Activated B cell treated with CpG ODN at 0.5 μM for 24 hours (primary cell): ENCODE data around the gene GNAL. TPM values are rescaled to one million over a fixed set of nuclear protein-coding genes. Genes with fewer than 3 reads are reported as not detected.
A peak's percentile ranks its signal among the peaks of the same experiment; 100 is the strongest.
"Not testable (repeated sequence)": the region's sequence is repeated elsewhere in the genome, so short reads cannot be mapped to it uniquely, and the experiment has no call there.

Source experiments
- ATAC-seq: fragments of 200-7000 bp; cut with Tn5 transposase; one replicate; pipeline ENCODE4 v1.10.0; 2021; ENCODE audit warnings: low read depth, mild to moderate bottlenecking, moderate library complexity
- CTCF ChIA-PET: fragments of 350-600 bp; sonication (Branson Sonifier 250); formaldehyde crosslinking; loops from one replicate; lab custom pipeline; 2021; ENCODE audit warnings: antibody characterized with exemption; lab: Charles Lee
- POLR2A ChIA-PET: fragments of 350-600 bp; sonication (Branson Sonifier 250); formaldehyde crosslinking; loops from one replicate; lab custom pipeline; 2021; ENCODE audit warnings: antibody characterized with exemption; lab: Charles Lee
- DNase-seq: peaks from one replicate; pipeline ENCODE4 v3.0.0; 2022
- H3K27ac Mint-ChIP-seq: one replicate; pipeline ENCODE4 v1.8.0; 2020; ENCODE audit warnings: mixed read lengths
- H3K27me3 Mint-ChIP-seq: one replicate; pipeline ENCODE4 v1.8.0; 2021; ENCODE audit warnings: mixed read lengths
- H3K36me3 Mint-ChIP-seq: one replicate; pipeline ENCODE4 v1.8.0; 2021; ENCODE audit warnings: low read depth, mixed read lengths
- H3K4me1 Mint-ChIP-seq: one replicate; pipeline ENCODE4 v1.8.0; 2021; ENCODE audit warnings: mixed read lengths
- H3K4me3 Mint-ChIP-seq: one replicate; pipeline ENCODE4 v1.8.0; 2020; ENCODE audit warnings: mild to moderate bottlenecking, mixed read lengths
- H3K9me3 Mint-ChIP-seq: one replicate; pipeline ENCODE4 v1.8.0; 2020; ENCODE audit warnings: mixed read lengths
- intact Hi-C: fragments of 100-400 bp; cut with micrococcal nuclease; formaldehyde crosslinking; loops from one replicate; pipeline ENCODE4 v1.15.1; 2024
- total RNA-seq: library from RNA; stranded (reverse); gene quantifications from 2 replicates; pipeline ENCODE4 v1.2.3, GENCODE V29; 2022
- TF ChIP-seq, protein P1 (sequence below): fragments of 200-600 bp; IDR thresholded peaks from one replicate; pipeline ENCODE4 v1.8.0; 2022; ENCODE audit warnings: antibody characterized with exemption, mild to moderate bottlenecking

Gene GNAL
- 0.22 TPM in 1 of 2 replicates, not detected in the other for total RNA-seq

DNA sequence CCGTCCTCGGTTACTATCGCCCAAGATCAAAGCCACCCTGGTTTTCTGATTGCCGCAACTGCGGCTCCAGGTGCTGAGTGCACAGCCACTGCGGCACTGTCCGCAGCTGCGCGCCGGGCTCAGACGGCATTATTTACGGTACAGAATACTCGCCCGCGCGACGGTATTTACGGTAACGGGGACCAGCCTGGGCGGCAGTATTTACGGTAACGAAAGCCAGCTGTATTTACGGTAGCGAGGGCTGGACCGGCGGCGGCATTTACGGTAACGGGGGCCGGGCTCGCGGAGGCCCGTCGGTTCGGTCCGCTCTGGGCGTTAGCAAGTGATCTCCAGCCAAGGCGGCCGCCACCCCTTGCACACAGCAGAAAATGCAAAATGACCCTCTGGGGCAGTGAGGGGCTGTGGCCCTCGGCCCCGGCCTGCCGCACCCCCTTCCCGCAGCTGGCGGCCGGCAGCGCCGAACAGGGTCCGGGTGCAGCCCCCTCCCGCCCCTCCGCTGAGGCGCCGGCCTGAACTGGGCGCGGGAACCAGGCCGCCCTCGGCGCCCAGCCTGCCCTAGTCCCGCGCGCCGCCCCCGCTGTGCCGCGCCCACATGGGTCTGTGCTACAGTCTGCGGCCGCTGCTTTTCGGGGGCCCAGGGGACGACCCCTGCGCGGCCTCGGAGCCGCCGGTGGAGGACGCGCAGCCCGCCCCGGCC is at the start of gene GNAL:
TSS of gene GNAL (plus strand) at position 293 of the 697 bp plus-strand sequence. CDS start at position 593, 300 bp downstream.
- ATAC-seq, result peak; percentile 57
- no peaks in the 10 kb centered on the region for H3K36me3 Mint-ChIP-seq
- peaks cover 11% of the 10 kb centered on the region for H3K9me3 Mint-ChIP-seq
- no peak within 1 kb of the TSS for H3K27ac Mint-ChIP-seq
- DNase-seq, result peak; percentile 29
- POLR2A ChIA-PET, result no interaction called here
- TF ChIP-seq, protein P1, sequence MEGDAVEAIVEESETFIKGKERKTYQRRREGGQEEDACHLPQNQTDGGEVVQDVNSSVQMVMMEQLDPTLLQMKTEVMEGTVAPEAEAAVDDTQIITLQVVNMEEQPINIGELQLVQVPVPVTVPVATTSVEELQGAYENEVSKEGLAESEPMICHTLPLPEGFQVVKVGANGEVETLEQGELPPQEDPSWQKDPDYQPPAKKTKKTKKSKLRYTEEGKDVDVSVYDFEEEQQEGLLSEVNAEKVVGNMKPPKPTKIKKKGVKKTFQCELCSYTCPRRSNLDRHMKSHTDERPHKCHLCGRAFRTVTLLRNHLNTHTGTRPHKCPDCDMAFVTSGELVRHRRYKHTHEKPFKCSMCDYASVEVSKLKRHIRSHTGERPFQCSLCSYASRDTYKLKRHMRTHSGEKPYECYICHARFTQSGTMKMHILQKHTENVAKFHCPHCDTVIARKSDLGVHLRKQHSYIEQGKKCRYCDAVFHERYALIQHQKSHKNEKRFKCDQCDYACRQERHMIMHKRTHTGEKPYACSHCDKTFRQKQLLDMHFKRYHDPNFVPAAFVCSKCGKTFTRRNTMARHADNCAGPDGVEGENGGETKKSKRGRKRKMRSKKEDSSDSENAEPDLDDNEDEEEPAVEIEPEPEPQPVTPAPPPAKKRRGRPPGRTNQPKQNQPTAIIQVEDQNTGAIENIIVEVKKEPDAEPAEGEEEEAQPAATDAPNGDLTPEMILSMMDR, result no peak
- peak within 1 kb of the TSS; percentile 76 for H3K4me3 Mint-ChIP-seq
- H3K4me1 Mint-ChIP-seq, result peaks cover 11% of the 10 kb centered on the region
- CTCF ChIA-PET, result no interaction called here
- intact Hi-C loops, result no loop called here
- peaks cover 40% of the 10 kb centered on the region for H3K27me3 Mint-ChIP-seq

- CTCF ChIA-PET, H3K36me3 Mint-ChIP-seq, H3K27ac Mint-ChIP-seq, H3K4me3 Mint-ChIP-seq, H3K9me3 Mint-ChIP-seq, H3K4me1 Mint-ChIP-seq, ATAC-seq, POLR2A ChIA-PET, intact Hi-C loops, DNase-seq: not testable (repeated sequence)
- H3K27me3 Mint-ChIP-seq, result peaks cover 13% of the 10 kb centered on the region
Measured at GRCh38 chr18:11647310-11647709, 41.8 kb upstream of the GNAL start.

DNA sequence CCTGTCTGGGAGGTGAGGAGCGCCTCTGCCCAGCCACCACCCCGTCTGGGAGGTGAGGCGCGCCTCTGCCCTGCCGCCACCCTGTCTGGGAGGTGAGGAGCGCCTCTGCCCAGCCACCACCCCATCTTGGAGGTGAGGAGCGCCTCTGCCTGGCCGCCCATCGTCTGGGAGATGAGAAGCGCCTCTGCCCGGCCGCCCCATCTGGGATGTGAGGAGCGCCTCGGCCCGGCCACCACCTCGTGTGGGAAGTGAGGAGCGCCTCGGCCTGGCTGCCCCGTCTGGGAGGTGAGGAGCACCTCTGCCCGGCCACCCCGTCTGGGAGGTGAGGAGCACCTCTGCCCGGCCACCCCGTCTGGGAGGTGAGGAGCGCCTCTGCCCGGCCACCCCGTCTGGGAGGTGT is 41.3 kb upstream of the GNAL start:
- H3K27me3 Mint-ChIP-seq, result peaks cover 13% of the 10 kb centered on the region
- ATAC-seq, H3K27ac Mint-ChIP-seq, POLR2A ChIA-PET, H3K9me3 Mint-ChIP-seq, CTCF ChIA-PET, H3K36me3 Mint-ChIP-seq, H3K4me1 Mint-ChIP-seq, intact Hi-C loops, H3K4me3 Mint-ChIP-seq, DNase-seq: not testable (repeated sequence)

DNA sequence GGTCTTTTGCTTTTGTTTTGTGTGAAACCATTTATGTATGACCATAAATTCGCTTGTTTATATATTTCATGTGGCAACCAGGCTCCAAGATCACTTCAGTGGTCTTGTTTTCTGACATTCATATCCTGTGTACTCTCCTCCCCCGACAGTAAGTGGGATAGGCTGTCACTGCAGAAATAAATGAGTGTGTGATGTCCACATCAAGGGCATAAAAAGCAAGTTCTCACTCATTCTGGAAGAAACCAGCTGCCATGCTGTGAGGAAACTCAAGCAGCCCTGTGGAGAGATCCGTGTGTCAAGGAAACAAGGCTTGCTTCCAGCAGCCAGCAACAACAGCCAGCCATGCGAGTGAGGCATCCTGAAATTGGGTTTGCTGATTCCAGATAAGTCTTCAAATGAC is 39.2 kb upstream of the GNAL start:
- Mint-ChIP-seq H3K36me3 (no peaks in the 10 kb centered on the region), H3K4me3 (no peak overlapping the region), H3K4me1 (no peaks in the 10 kb centered on the region), H3K9me3 (peaks cover 4% of the 10 kb centered on the region), H3K27me3 (peaks cover 26% of the 10 kb centered on the region), H3K27ac (no peak overlapping the region)
- CTCF ChIA-PET, result no interaction called here
- POLR2A ChIA-PET, result no interaction called here
- TF ChIP-seq, protein P1, result no peak
- intact Hi-C loops, result no loop called here
- ATAC-seq, result no peak
- no peak for DNase-seq

DNA sequence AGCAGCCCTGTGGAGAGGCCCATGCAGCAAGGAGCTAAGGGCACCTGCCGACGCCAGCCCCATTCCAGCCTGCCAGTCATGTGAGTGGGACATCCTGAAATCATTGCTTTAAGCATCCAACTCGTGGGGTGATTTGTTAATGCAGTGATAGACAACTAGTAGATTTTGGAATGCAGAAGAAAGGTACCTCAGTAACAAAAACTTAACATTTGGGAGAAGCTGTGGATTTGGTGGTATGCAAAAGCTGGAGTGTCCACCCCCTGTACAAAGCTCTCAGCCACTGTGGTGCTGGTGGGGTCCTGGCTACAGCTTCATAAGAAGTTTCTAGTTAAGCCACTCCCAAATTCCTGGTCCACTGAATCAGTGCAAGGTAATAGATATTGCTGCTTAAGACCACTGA is 37.2 kb upstream of the GNAL start:
- Mint-ChIP-seq H3K4me3 (no peak overlapping the region), H3K4me1 (peaks cover 6% of the 10 kb centered on the region), H3K36me3 (no peaks in the 10 kb centered on the region), H3K27ac (no peak overlapping the region), H3K9me3 (peaks cover 4% of the 10 kb centered on the region), H3K27me3 (peaks cover 38% of the 10 kb centered on the region)
- TF ChIP-seq, protein P1, result no peak
- intact Hi-C loops, result no loop called here
- no peak for ATAC-seq
- ChIA-PET CTCF (no interaction called here), POLR2A (no interaction called here)
- DNase-seq, result no peak

DNA sequence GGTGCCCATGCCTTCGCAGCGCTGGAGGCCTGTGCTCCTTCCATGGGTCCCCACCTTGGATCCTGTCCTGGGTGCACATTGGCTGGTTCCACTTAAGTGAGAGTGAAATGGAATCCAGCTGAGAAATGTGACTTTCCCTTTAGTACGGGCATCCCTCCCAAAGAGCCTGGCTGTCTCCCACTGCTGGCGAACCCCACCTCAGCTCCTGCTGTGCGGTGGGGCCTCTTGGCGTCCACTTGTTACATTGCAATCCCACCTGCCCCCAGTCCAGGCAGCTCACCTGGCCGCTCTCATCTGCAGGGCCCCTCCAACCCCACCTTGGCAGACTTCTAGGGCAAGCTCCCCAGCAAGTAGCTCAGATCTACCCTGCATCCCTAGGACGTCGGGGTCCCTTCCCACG is 35.5 kb upstream of the GNAL start:
- DNase-seq (no peak), ATAC-seq (no peak)
- TF ChIP-seq, protein P1, result no peak
- peaks cover 50% of the 10 kb centered on the region for H3K27me3 Mint-ChIP-seq
- no peaks in the 10 kb centered on the region for H3K36me3 Mint-ChIP-seq
- intact Hi-C loops, result no loop called here
- H3K4me3 Mint-ChIP-seq, result no peak overlapping the region
- H3K4me1 Mint-ChIP-seq, result peaks cover 6% of the 10 kb centered on the region
- POLR2A ChIA-PET, result no interaction called here
- CTCF ChIA-PET, result no interaction called here
- peaks cover 4% of the 10 kb centered on the region for H3K9me3 Mint-ChIP-seq
- no peak overlapping the region for H3K27ac Mint-ChIP-seq
